GM18511 (cell line): Measurements from ENCODE around the gene DNAJB13.
A peak's percentile ranks its signal among the peaks of the same experiment; 100 is the strongest.
"Not testable (repeated sequence)": the region's sequence is repeated elsewhere in the genome, so short reads cannot be mapped to it uniquely, and the experiment has no call there.

Experiments used
- ATAC-seq: cut with Tn5 transposase; IDR thresholded peaks from one replicate; pipeline ENCODE4 v1.9.1; 2021; ENCODE audit warnings: mild to moderate bottlenecking, moderate library complexity; ENCODE audit not compliant: unreplicated experiment

DNAJB13 gene

GRCh38 chr11:73976451-73977151 is 25.8 kb downstream of the DNAJB13 start:
- no peak for ATAC-seq

GRCh38 chr11:73977856-73978519 is 27.2 kb downstream of the DNAJB13 start:
- ATAC-seq: no peak

GRCh38 chr11:73978576-73979086 is 27.8 kb downstream of the DNAJB13 start:
- ATAC-seq: no peak

- peak; percentile 58 for ATAC-seq
Measured at GRCh38 chr11:73980001-73980961, 29.5 kb downstream of the DNAJB13 start.

- no peak for ATAC-seq
Measured at GRCh38 chr11:73981051-73981805, 30.4 kb downstream of the DNAJB13 start.

- ATAC-seq: peak; percentile 63
Measured at GRCh38 chr11:73982595-73982989, 31.8 kb downstream of the DNAJB13 start, which contains the start of gene UCP2. UCP2 (minus strand) TSS chr11:73982843; CDS start chr11:73978378, 4,465 bp downstream.

- peak; percentile 78 for ATAC-seq
Measured at GRCh38 chr11:73982990-73983740, 32.3 kb downstream of the DNAJB13 start.

GRCh38 chr11:73983741-73984538 is 33.1 kb downstream of the DNAJB13 start:
- no peak for ATAC-seq

GRCh38 chr11:73985661-73986060 is 34.8 kb downstream of the DNAJB13 start:
- not testable (repeated sequence) for ATAC-seq

- ATAC-seq: no peak
Measured at GRCh38 chr11:73988227-73988626, 37.4 kb downstream of the DNAJB13 start.

- no peak for ATAC-seq
Measured at GRCh38 chr11:73989156-73989555, 38.3 kb downstream of the DNAJB13 start.

- no peak for ATAC-seq
Measured at GRCh38 chr11:73990730-73991129, 39.9 kb downstream of the DNAJB13 start.

- peak; percentile 53 for ATAC-seq
Measured at GRCh38 chr11:73991471-73992006, 40.7 kb downstream of the DNAJB13 start.

- no peak for ATAC-seq
Measured at GRCh38 chr11:73995247-73995646, 44.4 kb downstream of the DNAJB13 start.

GRCh38 chr11:73995731-73996130 is 44.9 kb downstream of the DNAJB13 start:
- ATAC-seq: peak; percentile 47

GRCh38 chr11:73996161-73996747 is 45.4 kb downstream of the DNAJB13 start:
- ATAC-seq: no peak

- no peak for ATAC-seq
Measured at GRCh38 chr11:73997120-73997770, 46.4 kb downstream of the DNAJB13 start.
